T-helper 2 cell treated with Interferon-gamma antibody and Interleukin-4, amounts not matched to agents 100 ng/mL and 5 ng/mL, for 36 hours (primary cell): Measurements from ENCODE around the gene HPS1. TPM values are rescaled to one million over a fixed set of nuclear protein-coding genes. Genes with fewer than 3 reads are reported as not detected.

Experiments used
- intact Hi-C: fragments of 100-400 bp; cut with micrococcal nuclease; formaldehyde crosslinking; loops from one replicate; pipeline ENCODE4 v1.15.1; 2023
- total RNA-seq: library from RNA; stranded (reverse); gene quantifications from 2 replicates; pipeline ENCODE4 v1.2.3, GENCODE V29; 2022

HPS1 gene
- total RNA-seq, 1 donor from 2014 or later = 81.6 TPM

DNA sequence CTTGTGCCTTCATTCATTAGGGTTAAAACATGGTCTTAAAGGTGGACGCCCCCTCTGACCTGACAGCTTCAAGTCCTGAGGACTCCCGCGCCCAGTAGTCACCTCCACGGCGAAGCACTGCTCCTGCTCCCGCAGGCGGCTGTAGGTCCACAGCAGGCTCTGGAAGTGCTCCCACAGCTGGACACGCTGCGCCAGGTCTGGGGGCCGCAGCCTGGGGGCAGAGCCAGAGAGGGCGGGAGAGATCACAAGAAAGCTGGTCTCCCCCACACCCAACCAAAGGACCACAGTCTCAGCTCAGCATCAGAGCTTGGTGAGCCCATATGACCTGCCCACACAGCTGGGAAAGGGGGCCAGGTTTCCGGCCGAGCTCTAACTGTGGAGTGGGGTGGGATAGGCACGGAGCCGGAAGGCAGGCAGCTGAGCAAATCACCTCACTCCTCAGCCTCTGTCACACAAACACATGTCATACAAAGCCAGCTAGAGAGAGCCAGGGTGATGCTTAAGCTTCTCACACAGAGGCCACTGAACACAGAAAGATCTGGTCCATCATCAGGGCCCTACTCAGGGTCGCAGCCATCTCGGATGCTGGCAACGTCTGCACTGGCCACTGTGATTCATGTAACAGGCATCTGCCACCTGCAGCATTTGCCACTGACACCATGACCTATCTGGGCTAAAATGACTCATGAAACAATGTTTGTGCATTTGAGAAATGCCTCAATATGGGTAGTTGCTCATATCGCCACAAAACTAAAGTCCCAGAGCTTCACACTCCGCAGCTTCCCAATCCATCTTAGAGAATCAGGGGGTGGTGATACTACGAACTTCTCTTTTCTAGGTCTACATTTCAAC is 12.6 kb downstream of the HPS1 start:
- intact Hi-C loops = no loop called here

DNA sequence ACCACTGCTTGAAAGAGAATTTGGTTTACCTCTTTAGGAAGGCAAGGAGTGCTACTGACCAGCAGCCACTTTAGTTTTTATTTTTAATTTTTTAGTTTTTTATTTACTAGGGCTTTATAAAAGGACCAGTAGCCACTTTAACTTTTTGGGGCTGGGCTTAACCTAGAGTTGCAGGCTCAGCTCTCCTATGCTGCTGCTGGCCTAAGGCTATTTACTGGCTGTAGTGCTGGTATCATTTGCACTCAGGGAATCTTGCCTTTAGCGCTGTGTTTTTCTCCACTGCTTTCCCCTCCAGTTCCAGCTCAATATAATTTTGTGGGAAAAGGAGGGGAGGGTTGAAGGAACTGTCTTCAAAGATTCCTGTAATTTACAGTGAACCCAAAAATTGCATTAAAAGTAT is 13.4 kb downstream of the HPS1 start:
- intact Hi-C loops = no loop called here

DNA sequence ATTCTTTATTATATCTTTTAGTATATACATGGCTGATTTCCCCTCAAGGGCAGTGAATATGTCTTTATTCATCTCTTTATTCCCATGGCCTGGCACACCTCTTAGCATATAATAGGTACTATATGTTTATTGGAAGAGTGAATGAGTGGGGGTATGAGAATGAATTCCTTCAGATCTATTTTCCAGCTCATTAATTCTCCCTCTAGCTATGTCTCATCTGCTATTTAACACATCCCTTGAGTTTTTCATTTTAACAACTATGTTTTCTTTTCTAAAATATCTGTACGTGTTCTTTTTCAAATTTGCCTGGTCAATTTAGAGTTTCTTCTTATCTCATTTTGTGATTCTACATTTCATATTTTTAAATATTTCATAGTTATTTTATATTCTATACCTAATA is 14.4 kb downstream of the HPS1 start:
- intact Hi-C loops = no loop called here

DNA sequence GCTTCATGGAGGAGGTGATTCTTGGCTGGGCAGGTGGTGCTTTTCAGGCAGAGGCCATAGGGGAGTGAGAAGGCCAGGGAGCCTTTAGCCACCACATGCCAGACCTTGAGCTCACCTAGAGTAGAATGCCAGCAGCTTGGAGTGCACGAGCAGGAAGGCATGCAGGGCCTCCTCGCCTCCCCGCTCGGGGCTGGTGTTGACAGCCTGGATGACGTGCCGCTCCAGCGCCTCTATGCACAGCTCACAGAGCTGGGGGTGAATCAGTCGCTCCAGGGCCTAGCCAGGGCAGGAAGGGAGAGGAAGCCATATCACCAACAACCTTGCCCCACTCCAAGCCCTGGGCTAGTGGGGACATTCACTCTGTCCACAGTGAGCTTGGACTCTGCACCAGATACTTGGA is 15.7 kb downstream of the HPS1 start:
- intact Hi-C loops = no loop called here

DNA sequence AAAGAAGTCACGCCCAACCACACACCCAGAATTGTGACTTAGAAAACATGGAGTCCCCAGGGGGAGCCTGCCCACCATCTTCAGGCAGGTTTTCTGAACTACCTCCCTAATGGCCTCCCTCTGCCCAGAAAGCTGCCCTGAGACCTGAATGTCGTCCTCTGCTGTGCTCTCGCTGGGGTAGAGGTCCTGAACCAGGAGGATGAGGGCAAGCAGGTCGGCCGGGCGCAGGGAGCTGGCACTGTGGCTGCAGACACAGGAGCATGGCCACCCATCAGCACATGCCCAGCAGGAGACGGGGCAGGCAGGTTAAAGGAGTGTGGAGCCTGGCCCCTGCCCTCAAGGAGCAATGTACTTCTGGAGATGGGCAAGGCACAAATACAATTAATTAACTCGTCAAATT is 16.3 kb downstream of the HPS1 start:
- intact Hi-C loops = no loop called here

DNA sequence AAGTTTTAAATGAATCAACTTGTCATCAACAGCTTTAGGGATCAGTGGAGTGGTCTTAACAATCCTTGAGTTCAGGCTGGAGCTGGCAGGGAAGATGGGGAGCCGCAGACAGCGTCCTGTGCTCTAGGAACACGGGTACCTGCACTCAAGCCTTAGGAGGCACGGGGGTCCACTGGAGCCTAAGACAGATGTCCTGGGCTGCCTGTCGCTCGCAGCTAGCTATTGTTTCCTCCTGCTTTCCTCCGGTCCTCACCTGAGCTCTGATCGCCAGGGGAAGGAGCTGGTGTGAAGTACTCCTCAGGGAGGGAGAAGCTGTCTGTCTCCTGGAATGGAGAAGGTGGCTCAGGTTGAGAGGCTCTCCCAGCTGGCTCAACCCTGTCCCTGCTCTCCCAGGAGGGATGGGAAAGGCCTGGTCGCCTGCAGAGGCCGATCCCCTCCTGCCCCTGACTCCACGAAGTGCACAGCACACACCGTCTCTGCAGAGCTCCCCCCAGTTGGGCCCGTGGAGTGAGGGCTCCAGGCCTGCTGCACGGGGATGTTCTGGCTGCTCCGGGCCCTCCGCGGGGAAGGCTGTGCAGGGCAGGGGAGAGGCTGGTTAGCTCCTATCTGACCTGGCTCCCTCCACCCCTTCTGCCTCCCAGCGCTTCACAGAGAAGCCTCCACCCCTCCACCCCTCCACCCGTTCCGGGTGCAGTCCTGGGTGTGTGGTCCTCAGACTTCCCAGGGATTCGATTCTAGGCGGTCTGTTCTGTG is 17.2 kb downstream of the HPS1 start:
- intact Hi-C loops = no loop called here

DNA sequence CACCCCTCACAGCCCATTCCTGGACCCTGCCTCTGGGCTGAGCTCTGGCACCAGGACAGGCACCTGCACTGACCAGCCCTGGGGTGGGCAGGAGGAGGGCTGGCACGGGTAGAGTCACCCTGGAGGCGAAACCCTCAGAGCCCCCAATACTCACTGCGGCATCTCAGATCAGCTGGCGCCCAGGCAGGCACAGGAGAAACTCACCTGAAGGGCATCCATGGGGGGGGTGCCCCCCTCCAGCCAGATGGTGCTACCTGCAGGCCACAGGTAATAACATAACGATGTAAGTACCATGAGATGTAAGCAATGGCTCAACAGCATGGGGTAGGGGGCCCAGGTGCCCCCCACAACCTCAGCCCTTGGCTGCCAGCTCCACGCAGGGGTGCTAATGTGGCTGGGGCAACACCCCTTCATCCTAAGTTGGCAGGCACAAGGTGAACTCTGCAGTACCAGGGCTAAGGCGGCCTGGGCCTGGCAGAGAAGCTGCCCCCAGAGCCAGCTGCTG is 19.7 kb downstream of the HPS1 start:
- intact Hi-C loops = no loop called here

DNA sequence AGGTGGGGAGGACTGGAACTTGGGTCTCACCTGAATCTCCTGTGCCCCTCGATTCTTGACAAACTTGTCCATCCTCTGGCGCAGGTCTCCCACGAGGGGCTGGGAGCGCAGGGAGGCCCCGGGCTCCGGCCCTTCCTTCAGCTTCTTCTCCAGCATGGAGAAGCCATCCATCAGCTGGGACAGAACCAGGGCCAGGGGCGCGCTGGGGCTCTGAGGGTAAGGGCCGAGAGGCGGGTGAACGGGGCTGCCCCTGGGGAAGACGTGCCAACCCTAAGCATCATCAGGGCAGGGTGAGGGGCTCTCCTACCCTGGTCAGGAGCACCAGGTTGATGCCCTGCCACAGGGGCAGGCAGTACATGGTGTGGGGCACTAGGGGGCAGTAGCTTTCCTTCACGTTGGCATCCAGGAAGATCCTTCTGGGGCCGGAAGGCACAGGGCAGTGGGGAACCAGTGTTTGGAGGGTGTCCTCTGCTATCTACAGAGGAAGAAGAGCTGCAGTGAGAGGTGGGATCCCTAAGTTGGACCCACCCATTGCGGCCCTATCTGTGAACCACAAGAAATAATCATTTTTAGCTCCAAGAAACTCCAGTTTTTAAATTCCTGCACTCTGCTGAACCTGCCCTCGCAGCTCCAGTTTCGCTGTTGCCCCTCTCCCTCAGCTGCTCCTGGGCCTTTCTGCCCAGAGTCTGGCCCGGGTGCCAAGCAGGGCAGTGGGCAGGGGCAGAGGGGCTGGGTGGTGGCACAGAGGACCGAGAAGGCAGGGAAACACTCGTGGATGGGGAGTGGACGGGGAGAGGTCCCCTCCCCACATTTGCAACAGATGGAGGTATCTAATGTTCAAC is 21.0 kb downstream of the HPS1 start:
- intact Hi-C loops = no loop called here

DNA sequence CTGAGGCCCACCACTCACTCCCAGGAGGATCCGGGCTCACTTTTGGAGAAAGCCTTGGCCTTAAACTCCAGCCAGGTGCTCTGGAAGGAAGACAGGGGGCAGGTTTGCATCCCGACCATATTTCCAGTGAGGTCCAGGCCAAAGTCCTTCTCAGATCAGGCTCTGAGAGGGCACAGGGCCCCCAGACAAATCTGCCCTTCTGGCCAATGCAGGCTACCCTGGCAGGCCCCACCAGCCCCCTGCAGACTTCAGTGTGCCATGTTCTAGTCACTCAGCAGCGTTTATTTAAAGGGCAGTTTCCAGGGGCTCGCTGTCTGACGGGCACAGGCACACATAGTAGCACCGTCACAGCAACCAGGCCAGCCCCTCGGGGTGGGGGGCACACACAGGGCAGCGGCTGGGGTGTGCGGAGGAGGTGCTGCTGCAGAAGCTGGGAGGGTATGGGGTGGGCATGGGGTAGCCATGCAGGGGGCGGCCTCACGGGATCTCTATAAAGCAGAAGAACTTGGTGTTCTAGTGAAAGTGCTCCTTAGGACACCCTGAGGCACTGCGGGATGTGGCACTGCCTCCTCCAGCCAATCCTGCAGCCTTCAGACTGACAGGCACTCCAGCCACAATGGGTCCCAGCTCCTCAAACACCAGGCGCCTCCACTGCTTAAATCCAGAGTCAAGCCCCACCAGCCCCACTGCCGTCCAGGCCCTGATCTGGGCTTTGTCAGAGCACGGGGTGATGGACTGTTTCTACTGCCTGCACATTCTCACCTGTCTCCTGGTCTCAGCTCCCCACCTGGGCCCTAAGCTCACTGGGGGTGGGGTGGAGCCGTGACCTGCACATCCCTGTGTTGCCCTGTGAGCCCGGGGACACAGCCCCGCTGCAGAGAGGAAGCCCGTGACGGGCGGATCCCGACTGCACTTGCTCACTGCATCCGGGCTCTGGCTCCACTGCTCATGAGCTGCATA is 22.2 kb downstream of the HPS1 start:
- intact Hi-C loops = no loop called here

DNA sequence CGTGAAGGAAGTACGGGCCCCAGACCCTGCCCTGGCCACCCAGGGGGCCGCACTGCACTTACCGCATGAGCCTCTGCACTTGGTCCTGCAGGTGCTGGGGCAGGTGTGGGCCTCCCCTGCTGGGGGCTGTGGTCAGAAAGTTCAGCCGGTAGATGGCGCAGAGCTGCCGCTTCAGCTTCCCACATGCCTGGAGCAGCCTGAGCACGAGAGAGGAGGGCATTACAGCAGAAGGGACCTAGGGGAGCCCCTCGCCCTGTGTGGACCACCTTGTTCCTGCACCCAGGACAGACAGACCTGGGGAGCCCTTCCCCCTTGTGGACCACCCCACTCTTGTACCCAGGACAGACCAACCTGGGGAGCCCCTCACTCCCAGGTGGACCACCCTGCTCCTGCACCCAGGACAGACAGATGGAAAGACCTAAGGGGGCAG is 23.0 kb downstream of the HPS1 start:
- intact Hi-C loops = no loop called here

DNA sequence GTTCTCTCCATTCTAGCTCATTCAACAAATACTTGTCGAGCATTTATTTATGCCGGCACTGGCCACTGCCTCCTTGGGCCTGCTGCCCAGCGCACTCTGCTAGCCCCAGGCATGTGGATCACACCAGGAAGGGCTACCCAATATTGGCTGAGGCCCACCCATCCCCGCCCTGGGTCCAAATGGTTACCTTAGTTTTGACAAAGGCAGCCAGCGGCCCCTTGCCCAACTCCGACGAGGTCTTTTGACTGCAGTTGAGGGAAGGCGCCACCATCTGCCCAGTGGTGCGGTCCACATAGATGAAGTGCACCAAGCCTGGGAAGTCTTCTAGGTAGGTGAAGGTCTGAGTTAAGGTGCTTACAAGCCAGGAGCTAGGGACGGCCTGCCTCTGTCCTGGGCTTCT is 24.6 kb downstream of the HPS1 start:
- intact Hi-C loops = no loop called here

DNA sequence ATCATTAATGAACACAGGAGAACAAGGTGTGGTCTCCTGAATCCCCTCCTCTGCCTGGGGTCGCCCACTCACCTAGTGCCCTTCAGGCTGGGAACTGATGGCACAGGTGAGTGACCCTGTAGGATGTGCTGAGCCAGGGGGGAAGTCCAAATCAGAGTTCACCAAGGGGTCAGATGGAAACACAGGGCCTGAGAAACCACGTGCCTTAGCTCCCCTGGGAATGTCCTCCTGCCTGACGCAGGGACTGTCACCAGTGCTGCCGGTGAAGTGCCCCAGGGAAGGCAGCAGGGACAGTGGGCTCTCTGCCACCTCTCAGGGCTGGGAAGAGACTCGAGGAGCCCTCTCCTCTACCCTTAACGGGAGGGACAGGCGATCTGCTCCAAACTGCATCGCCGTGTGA is 25.9 kb downstream of the HPS1 start:
- intact Hi-C loops = no loop called here

DNA sequence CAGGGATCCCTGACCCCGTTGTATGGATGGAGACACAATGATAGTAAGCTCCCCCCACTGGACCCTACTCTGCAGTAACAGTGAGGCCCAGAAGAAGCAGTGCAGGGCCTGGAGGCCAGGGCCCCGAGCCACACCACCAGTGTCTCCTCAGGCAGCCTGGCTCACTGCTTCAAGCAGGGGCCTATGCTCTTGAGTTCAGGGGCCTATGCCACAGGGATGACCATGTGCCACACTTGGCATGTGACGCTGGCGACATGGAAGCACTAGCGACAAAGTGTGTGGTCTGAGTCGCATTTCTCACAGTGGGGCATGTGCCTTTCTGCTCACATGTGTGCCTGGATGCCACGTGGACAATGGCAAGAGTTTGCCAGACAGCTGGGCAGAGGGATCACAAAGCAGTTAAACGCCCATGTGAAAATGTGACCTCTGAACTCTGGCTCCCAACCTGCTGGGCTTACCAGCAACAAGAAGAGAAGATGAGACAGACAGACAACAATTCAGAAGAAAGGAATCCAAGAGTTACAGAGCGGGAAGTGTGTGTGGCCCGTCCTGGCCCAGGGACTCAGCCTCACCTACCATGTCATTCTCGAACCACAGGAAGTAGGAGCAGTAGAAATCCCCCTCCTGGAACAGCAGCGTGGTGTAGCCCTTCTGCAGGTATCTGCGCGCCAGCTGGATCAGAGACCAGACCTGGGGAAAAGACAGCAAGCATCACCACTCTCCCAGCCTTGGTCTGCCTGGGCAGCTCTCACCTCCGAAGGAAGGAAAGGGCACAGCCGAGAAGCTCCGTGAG is 27.1 kb downstream of the HPS1 start:
- intact Hi-C loops = no loop called here

DNA sequence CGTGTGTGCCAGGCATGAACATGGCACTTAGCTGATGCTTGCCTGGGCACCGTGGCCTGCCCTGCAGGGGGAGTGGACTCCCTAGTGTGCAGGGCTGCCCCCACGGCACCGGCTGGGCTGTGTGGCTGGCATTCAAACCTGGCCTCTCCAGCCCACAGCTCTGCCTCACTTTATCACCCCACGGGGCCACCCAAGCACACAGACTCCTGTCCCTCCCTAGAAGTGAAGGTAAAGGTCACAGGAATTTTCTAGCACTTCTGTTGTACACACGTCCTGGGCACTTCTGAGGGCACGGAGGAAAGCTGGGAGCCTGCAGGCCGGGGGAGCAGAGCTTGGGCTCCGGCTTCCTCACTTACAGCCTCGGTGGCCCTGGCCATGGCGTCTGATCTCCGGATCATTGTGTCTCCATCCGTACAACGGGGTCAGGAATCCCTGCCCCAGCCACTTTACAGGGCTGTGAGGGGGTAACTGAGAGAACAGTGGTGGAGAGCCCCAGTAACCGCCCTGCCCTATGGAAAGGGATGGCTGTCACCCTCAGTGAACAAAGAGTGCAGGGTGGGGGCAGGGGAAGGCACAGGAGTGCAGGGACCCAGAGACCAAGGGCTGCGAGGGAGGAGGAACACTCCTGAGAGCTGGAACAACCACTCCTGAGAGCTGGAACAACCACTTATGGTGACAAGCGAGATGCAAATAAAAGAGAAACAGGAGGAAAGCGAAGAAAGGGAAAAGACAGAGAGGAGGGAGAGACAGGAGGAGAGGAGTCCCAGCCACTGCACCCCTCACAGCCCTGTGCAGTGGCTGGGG is 27.9 kb downstream of the HPS1 start:
- intact Hi-C loops = no loop called here

DNA sequence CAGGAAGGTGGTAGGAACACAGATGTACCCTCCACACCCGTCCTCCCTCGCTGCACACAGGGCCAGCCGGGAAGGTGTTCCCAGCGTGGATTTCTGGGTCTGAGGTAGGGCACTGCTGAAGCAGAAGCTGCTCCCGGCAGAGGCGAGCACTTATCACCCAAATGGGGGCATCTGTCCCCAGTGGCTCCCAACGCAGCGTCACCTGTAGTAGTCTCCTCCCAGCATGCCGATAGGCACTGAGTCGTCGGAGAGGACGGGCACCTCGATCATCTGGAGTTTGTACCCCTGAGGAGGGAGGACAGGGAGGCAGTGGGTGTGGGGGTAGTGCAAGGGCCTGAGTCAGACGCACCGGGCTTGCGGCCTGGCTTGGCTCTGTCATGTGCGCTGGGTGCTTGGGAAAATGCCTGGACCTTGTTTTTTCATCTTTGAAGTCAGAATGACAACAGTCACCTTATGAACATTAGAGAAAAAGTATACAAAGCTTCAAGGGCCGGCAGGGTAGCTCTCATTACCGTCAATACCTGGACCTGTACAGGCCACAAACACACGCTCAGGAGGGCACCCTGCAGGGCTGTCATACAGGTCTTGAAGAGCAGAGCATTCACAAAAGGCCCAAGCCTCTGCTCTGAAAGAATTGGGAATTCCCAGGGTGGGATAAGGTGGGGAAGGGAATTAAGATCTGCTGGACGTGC is 28.6 kb downstream of the HPS1 start:
- intact Hi-C loops = no loop called here

DNA sequence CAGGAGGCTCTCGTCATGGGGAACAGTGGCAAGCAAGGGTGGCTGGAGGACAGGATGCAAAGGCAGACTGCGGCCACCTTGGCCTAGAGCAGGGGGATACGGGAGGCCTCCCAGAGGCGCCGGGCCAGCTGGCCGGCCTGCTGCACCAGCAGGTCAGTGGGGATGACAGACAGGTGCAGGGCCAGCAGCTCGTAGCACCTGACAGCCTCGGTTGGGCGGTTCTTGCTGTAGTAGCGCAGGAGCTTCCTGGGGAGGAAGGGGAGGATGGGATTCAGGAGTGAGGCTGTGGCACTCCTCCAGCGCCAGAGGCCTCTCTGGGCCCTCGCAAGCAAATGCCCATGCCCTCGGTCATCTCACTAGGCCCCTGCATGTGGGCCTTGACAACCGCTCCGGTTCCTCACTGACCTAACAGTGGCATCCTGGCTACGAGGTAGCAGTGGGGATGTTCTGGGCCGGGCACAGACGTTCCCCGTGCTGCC is 29.2 kb downstream of the HPS1 start:
- intact Hi-C loops = no loop called here

DNA sequence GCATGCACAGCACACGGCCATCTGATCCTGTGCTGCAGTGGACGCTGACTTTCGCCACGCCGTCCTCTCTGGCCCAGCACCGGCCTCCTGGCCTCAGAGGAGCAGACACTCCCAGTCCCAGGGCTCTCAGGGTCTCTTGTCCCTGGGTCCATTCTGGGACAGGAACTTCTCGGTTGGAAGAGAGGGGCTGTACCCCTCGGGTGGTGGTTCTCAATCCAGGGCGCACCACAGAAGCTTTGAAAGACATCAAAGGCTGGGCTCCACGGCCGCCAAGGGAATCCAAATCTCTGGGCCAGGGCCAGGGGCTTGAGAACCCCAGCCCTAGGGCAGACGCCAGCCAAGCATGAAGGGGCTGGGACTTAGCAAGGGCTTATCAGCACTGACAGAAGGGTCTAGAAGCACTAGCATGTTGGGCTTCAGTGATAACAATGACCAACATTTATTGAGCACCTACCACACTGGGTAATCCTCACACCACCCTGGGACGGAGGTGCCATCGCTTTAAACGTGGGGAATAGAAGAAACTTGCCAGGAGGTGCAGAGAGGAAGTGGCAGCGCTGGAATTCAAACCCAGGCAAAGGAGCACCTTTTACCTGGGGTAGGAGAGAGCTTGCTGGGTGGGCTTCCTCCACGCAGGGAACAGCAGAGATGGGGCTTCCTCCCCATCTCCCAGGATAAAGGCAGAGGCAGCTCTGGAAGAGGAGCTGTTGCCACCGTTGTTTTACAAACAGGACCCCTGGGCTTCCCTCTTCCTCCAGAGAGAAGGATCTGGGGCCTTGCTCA is 29.9 kb downstream of the HPS1 start:
- intact Hi-C loops = no loop called here
